HG02938 (cell line): Measurements from ENCODE around the gene INTU.
"Not testable (repeated sequence)": the region's sequence is repeated elsewhere in the genome, so short reads cannot be mapped to it uniquely, and the experiment has no call there.

Experiments
- ATAC-seq: cut with Tn5 transposase; IDR thresholded peaks from one replicate; pipeline ENCODE4 v1.9.1; 2021; ENCODE audit warnings: mild to moderate bottlenecking, moderate library complexity; ENCODE audit not compliant: unreplicated experiment

The INTU gene

DNA sequence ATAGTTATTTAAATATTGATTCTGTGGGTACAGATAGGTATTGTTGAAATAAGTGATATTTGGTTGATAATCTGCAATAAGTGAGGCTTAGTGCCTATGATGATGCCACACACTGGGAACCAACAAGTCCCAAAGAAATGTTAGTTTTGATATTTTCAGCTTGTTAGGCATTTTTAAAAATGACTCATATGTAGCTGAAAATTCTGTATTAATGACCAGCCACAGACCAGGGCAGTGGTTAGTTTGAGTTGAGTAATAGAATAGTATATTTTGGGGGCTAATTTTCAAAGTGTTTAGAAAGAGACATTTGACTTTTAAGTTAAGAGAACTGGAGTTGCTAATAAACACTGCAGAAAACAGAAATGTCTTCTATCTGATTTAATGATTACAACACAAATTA lies 9.4 kb downstream of the INTU start:
- ATAC-seq: no peak

DNA sequence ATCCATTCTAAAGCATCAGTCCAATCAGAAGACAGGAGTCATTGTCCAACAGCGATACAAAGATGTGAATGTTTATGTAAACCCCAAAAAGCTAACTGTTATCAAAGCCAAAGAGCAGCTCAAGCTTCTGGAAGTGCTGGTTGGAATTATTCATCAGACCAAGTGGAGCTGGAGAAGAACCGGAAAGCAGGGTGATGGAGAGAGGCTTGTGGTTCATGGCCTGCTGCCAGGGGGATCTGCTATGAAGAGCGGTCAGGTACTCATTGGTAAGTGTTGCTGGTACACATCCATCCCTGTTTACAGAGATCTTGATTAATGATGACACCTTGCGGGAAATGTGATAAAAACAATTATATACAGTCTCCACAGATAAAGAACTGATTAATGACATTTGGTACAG lies 11.0 kb downstream of the INTU start:
- no peak for ATAC-seq

DNA sequence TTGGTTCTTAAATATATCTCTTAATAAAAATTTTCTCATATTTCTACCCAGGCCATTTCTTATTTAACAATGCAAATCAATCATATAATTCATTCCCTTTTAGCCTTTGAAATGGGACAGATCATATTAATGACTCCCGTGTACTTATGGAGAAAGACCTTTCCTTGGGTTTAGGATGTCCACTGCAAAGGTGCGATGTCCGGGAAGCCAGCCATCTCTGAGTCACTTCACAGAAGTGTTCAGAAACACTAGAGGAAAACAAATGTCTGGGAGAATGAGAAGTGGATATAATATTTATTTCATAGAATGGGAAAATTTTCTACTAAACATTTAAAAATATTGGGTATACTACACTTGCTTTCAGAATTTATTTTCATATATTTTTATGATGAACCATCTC lies 15.3 kb downstream of the INTU start:
- no peak for ATAC-seq

DNA sequence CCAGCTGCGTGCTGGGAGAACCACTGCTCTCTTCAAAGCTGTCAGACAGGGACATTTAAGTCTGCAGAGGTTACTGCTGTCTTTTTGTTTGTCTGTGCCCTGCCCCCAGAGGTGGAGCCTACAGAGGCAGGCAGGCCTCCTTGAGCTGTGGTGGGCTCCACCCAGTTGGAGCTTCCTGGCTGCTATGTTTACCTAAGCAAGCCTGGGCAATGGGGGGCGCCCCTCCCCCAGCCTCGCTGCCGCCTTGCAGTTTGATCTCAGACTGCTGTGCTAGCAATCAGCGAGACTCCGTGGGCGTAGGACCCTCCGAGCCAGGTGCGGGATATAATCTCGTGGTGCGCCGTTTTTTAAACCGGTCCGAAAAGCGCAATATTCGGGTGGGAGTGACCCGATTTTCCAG lies 22.8 kb downstream of the INTU start:
- ATAC-seq: not testable (repeated sequence)

DNA sequence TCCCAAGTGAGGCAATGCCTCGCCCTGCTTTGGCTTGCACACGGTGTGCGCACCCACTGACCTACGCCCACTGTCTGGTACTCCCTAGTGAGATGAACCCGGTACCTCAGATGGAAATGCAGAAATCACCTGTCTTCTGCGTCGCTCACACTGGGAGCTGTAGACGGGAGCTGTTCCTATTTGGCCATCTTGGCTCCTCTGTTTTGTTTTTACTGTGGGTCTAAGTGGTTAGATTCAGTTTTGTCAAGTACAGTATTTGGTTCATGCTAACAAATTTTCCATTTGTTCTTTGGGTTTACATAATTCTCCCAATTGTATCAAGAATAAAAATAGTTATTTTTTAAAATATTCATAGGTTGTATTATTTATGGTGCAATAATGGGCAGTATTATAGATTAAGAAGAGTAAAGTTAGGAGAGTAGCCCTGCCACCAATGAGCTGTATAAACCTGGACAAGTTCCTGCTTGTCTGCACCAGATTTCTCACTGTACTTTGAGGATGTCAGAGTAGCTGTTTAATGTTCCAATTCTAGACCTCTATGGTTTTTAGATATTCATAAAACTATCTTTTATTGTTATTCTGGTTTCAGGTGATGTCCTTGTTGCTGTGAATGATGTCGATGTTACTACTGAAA lies 23.4 kb downstream of the INTU start:
- ATAC-seq: no peak

DNA sequence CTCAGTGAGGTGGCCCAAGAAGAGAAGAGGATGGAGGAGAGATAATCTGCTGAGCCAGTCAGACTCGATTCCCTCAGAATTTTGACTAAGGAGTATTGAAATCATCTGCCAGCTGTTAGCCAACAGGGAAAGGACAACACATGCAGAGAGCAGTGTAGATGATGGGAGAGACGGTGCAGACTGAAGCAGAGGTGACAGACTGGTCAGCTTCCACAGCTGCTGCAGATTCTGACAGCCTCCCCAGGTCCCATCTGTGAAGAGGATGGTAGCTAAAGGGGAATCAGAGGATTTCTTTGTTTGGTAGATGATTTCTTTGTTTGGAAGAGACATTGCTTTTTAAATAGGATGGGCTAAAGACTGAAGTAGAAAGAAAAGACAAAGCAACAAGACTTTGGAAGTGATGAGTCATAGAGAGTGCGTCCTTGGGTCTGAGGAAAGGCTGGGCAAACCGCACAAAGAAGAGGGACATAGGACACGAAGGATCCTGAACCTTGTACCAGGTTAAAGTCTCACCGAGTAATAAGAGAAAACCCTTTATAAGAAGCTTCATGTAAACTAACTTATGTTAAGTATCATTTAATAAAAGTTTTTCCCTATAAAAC lies 27.6 kb downstream of the INTU start:
- no peak for ATAC-seq

DNA sequence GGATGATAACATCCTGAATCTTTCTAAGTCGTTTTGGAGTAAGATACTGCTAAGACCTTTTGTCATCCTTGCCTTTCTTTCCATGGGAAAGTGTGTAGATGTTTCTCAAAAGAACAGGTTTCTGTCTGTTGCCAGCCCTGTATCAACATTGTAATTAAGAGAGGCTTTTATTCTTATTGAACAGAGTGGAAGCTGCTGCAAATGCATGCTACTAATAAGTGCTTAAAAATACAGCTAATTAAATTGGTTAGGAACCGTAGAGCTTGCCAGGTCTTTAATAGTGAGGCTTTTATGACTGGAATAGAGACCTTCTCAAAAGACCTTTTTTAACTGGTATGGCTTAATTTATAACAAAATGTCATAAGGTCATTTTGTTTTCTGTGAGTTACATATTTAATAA lies 34.4 kb downstream of the INTU start:
- ATAC-seq: no peak

DNA sequence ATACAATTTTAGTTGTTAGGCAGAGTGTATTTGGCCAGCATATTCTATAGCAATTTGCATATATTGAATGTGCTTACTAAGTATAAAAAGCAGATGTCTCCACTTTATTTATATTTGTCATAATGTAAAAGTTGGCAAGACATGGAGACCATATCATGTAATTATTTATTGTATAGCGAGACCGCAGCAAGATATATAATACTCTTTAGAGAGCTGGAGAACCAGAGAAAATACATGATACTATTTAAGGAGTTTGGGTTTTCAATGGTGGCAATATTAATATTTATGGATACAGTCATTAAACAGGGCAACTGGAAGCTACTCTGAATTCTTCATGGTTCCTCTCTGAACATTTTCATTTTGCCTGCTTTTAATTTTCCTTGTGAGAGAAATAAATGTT lies 35.0 kb downstream of the INTU start:
- ATAC-seq: no peak

DNA sequence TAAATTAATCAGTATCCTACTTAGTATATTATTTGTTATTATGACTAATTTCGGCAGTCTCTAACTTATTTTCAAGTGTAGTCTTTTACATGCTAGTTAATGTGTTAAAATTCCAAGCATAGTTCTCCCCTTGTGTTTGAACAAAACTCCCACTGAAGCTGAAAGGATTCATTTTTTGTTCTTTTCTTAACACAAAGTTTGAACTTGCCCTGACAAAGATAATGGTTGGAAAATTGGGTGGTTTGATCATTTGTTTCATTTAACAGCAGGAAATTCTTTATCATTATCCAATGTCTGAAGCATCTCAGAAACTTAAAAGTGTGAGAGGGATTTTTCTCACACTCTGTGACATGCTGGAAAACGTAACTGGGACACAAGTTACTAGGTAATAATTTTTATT lies 36.0 kb downstream of the INTU start:
- ATAC-seq: no peak

DNA sequence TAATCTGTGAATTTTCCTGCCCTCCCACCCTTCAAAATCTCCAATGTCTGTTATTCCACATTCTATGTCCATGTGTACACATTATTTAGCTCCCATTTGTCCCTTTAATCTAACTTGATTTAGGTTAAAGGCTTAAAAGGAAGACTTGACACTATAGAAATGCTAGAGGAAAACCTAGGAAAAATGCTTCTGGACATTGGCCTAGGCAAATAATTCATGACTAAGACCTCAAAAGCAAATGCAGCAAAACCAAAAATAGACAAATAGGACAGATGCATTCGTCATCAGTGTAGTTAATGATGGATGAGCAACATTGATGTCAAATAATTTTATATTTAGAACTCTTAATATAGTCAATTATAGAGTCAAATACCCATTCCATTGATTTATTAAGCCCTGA lies 36.9 kb downstream of the INTU start:
- ATAC-seq: no peak

DNA sequence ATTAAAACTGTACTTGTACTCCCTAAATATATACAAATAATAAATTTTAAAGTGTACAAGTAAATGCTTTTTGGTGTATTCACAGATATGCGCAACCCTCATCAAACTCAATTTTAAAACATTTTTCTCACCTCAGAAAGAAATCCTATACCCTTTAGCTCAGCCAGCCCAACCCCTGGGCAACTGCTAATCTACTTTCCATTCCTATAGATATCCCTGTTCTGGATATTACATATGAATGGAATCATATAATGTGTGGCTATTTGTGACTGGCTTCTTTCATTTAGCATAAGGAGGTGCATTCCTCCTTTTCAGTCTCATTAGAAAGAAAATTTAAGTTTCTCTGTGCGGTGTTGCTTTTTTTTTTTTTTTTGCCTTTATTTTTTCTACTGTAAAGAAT lies 39.4 kb downstream of the INTU start:
- ATAC-seq: no peak

DNA sequence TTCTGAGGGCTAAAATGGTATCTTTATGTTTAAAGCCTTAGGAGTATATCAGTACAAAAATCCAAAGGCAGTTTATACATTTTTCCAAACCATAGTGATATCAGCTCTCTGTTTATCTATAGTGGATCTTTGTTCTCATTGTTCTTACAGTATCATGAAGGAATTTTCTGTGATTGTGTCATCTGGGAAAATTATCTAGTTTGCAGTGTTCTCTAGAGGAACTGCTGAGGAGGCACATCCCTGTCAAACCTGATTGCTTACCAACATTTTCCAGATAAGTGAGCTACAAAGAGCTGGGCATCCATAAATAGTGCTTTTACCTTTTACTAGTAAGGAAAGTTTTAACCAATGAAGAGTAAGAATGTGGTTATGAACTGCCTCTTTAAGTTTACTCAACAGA lies 52.5 kb downstream of the INTU start:
- ATAC-seq: no peak

DNA sequence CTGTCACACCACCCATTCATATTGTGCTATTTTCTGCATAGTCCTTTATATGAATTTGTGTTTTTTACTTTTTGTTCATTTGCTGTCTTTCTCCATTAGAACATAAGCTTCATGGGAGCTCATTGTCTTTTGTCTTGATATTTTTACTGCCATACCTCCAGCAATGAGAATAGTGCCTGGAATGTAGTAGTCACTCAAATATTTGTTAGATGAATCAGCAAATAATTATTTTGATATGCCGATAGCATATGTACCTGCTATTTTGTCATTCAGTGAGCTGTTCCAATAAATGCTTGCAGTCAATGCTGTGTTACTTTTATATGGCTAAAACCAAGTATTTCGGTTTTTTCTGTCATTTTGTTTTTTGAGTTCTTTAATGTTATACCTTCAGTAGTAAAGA lies 53.9 kb downstream of the INTU start:
- no peak for ATAC-seq

DNA sequence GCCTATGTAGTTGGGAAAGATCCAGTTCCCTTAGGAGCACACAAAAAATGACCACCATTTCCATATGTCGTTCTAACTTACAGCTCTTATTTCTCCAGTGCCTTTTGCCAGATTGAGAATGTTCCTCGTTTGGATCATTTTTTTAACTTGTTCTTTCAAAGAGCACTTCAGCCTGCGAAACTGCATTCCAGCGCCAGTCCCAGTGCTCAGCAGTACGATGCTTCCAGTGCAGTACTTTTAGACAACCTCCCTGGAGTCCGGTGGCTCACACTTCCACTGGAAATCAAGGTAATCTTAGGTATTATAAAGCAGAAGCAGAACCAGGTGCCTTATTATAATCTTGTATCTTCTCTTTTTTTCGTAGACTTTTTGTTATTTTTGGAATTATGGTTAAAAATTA lies 54.8 kb downstream of the INTU start:
- ATAC-seq: no peak

DNA sequence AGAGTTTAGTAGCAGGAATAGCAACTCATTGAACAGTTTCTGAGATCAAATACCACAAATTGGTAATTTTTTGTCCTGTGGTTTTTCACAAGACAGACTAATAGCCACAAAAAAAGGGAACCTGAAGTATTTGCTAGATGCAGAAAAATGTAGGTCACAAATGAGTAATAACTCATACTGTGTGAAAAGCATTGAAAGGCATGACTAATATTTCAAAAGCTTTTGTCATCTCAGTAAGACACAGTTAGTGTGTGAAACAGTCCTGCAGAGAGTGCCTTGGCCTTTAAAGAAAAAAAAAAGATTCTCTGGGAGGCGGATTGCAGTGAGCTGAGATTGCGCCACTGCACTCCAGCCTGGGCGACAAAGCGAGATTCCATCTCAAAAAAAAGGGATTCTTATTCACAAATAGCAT lies 66.0 kb downstream of the INTU start:
- peak; percentile 100 for ATAC-seq

DNA sequence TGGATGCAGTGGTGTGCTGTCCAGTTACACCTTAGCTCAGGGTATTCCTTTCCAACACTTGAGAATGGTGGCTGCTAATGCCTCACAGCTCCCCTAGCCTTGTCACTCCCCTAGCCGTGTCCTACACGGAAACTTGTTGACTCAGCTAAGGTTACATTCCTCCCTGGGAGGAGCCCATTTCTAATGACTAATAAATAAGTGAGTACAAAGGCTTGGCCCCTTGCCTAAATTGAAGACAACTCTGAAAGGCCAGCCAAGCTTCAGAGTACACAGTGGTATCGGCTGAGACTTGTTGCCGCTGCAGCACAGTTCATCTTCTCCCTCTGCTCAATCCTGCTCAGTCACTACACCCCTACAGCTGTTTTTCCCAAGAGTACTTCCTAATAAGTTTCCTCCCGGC lies 76.2 kb downstream of the INTU start:
- ATAC-seq: no peak

DNA sequence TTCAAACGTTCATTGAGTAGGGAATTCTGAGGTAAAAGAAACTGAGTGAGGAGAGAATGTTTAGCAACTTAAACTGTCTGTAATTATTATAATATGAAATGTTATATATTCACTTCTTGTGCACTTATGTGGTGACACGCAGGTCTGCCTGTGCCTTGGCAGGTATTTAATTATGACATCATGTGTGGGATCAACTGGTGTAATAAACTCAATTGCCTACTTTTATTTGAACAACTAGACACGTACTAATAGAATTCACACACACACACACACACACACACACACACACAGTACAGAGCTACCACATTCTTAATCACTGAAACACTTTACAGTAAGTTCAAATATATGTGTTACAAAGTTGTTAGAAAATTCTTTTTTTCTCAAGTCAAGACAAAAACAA lies 76.7 kb downstream of the INTU start:
- ATAC-seq: no peak

DNA sequence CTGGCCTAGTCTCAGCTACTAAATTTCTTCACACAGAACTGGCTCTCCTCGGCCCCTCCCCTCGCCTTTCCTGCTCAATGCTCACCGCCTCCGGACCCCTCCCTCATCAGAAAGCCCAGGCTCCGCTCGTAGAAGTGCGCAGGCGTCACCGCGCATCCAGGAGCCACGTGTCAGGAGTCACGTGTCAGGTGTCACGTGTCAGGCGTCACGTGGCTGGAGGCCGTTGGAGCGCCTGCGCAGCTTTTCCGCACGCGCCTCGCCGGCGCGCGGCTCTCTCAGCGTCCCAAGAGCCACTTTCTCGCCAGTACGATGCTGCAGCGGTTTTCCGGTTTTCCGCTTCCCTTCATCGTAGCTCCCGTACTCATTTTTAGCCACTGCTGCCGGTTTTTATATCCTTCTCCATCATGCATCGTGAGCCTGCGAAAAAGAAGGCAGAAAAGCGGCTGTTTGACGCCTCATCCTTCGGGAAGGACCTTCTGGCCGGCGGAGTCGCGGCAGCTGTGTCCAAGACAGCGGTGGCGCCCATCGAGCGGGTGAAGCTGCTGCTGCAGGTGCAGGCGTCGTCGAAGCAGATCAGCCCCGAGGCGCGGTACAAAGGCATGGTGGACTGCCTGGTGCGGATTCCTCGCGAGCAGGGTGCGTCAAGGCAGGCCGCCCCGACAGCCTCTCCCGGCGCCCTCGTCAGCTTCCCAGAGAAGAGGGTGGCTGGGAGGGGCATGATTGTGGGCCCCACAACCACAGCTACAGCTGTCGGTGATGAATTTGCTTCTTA lies 97.6 kb downstream of the INTU start, which contains the start of gene SLC25A31:
TSS of gene SLC25A31 (plus strand) at position 259 of the 772 bp plus-strand sequence. CDS start at position 405, 146 bp downstream.
- ATAC-seq: no peak

DNA sequence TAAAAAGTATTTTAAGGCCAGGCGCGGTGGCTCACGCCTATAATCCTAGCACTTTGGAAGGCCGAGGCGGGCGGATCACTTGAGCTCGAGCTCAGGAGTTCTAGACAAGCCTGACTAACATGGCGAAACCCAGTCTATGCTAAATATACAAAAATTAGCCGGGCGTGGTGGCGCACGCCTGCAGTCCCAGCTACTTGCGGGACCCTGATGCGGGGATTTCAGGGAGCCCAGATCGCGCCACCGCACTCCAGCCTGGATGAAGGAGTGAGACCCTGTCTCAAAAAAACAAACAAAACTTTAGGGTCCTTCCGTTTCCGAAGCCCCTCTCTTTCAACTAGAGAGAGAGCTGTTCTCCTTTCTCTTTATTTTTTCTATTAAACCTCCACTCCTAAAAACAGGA lies 98.6 kb downstream of the INTU start:
- no peak for ATAC-seq

DNA sequence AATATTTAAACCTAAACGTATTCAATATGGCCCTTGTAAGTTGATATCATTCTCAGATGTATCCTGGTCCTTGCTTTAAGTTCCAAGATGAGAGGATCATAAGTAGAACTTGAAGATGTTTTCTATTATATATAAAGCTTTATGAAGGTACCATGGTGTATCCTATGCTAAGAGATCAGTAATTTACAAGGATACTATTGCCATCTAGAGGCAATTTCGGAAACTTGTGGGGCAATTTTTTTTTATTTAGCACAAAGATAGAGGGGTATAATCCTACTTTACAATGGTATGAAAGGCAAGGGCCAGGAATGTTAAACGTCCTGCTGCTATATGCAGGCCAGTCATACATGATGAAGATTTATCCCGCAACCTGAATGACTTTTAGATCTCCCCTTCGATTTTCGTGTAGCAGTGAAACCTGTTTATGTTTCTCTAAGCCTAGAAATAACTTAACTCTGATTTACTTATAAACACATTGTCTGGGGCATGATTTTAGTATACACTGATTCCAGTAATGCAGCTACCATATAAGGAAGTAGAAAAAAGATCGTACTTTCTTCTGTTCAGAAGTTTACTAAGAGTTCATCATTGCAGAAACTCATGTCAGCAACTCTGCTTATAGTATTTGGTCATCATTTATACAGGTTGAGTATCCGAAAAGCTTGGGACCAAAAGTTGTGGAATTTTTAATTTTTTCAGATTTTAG lies 100.0 kb downstream of the INTU start:
- ATAC-seq: peak; percentile 67

DNA sequence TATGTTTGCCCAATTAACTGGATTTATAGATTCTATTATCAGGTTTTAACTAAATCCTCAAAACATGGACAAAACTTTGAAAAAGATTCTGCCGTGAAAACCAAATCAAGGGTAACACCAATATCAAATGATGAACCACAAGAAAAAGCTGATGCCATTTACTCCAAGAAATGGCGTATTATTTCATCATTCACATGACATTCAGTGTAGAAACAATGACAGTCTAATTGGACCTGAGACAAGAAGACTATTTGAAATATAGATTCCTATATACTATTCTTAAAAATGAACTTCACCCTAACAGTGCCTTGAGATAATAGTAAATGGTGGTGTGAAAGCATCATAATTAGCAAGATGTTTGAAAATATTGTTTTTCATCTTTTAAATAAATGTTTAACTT lies 102.2 kb downstream of the INTU start:
- no peak for ATAC-seq

DNA sequence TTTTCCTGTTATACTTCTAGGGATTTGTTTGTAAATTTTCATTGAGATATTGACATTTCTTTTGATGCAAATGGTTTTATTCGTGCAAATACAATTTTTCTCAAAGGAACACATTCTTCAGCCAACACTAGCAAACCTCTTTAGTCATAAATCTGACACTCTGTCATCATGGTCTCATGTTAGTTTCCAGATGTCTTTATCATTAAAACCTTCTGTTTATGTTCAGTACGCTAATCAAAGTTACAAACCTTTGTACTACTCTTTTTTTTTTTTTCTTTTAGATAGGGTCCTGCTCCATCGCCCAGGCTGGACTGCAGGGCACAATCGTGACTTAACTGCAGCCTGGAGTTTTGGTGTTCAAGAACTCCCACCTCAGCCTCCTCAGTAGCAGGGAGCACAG lies 104.5 kb downstream of the INTU start:
- no peak for ATAC-seq
